Mesenchymal stem cell (in vitro differentiated cells and primary cell): Measurements from ENCODE around the gene SLCO2A1.

Experiments used
- DNase-seq: peaks from one replicate; pipeline ENCODE4 v3.0.0-alpha.2; 2013
- H2AFZ ChIP-seq: one replicate; pipeline ENCODE4 v1.6.1; 2013; ENCODE audit warnings: low read depth, mild to moderate bottlenecking, control low read depth, inconsistent platforms, low read length, moderate library complexity
- H2AK5ac ChIP-seq: 2 replicates; pipeline ENCODE4 v1.6.1; 2013; ENCODE audit warnings: low read length, moderate library complexity, mild to moderate bottlenecking, inconsistent platforms; ENCODE audit not compliant: severe bottlenecking
- H2BK120ac ChIP-seq: one replicate; pipeline ENCODE4 v1.6.1; 2013; ENCODE audit warnings: low read depth, mild to moderate bottlenecking, inconsistent platforms, low read length, moderate library complexity
- H2BK12ac ChIP-seq, 2 experiments: one replicate each; pipeline ENCODE4 v1.6.1; 2013; ENCODE audit warnings: inconsistent platforms in 2 of 2, low read length in 2 of 2, mild to moderate bottlenecking in 2 of 2, moderate library complexity in 2 of 2, control low read depth in 1 of 2
- H2BK15ac ChIP-seq: one replicate; pipeline ENCODE4 v1.6.1; 2013; ENCODE audit warnings: mild to moderate bottlenecking, low read depth, inconsistent platforms; ENCODE audit not compliant: poor library complexity, severe bottlenecking
- H2BK5ac ChIP-seq: 2 replicates; pipeline ENCODE4 v1.6.1; 2013; ENCODE audit warnings: low read depth, mild to moderate bottlenecking, low read length, control low read depth, inconsistent platforms; ENCODE audit not compliant: poor library complexity, severe bottlenecking
- H3K14ac ChIP-seq, 2 experiments: one replicate each; pipeline ENCODE4 v1.6.1; 2013; ENCODE audit warnings: inconsistent platforms in 2 of 2, low read length in 2 of 2, control low read depth in 1 of 2, mild to moderate bottlenecking in 1 of 2, moderate library complexity in 1 of 2
- H3K18ac ChIP-seq, 2 experiments: one replicate each; pipeline ENCODE4 v1.6.1; 2013; ENCODE audit warnings: inconsistent platforms in 2 of 2, low read length in 2 of 2, control low read depth in 1 of 2, low read depth in 1 of 2, mild to moderate bottlenecking in 1 of 2
- H3K23ac ChIP-seq, 2 experiments: one replicate each; pipeline ENCODE4 v1.6.1; 2013; ENCODE audit warnings: inconsistent platforms in 2 of 2, low read length in 2 of 2, mild to moderate bottlenecking in 2 of 2, moderate library complexity in 2 of 2, control low read depth in 1 of 2
- H3K27ac ChIP-seq: 2 replicates; pipeline ENCODE4 v1.5.1; 2013; ENCODE audit warnings: mild to moderate bottlenecking, moderate library complexity, low read length, control low read depth, inconsistent platforms; ENCODE audit not compliant: poor library complexity, severe bottlenecking
- H3K27me3 ChIP-seq, 2 experiments: 2 replicates each; pipeline versions ENCODE4 v1.6.1 to v1.7.0; 2013; ENCODE audit warnings: low read length in 2 of 2, mild to moderate bottlenecking in 2 of 2, moderate library complexity in 2 of 2, control low read depth in 1 of 2, inconsistent platforms in 1 of 2; ENCODE audit not compliant: control insufficient read depth in 1 of 2, insufficient read depth in 1 of 2
- H3K36me3 ChIP-seq, 2 experiments: 2 replicates each; pipeline versions ENCODE4 v1.6.1 to v1.7.0; 2013; ENCODE audit warnings: low read length in 2 of 2, control low read depth in 1 of 2, inconsistent platforms in 1 of 2, low read depth in 1 of 2, mild to moderate bottlenecking in 1 of 2; ENCODE audit not compliant: insufficient read depth in 2 of 2, control insufficient read depth in 1 of 2
- H3K4ac ChIP-seq, 2 experiments: one replicate each; pipeline ENCODE4 v1.6.1; 2013; ENCODE audit warnings: inconsistent platforms in 2 of 2, low read length in 2 of 2, mild to moderate bottlenecking in 2 of 2, moderate library complexity in 2 of 2, control low read depth in 1 of 2, low read depth in 1 of 2
- H3K4me1 ChIP-seq: 2 replicates; pipeline ENCODE4 v1.6.1; 2013; ENCODE audit warnings: low read depth, low read length, control low read depth; ENCODE audit not compliant: control insufficient read depth, insufficient read depth
- H3K4me2 ChIP-seq: 2 replicates; pipeline ENCODE4 v1.6.1; 2013; ENCODE audit warnings: low read length, mild to moderate bottlenecking, inconsistent platforms; ENCODE audit not compliant: poor library complexity, severe bottlenecking
- H3K4me3 ChIP-seq, 2 experiments: 2 replicates each; pipeline versions ENCODE4 v1.5.1 to v1.7.0; 2013; ENCODE audit warnings: low read length in 2 of 2, mild to moderate bottlenecking in 2 of 2, control low read depth in 1 of 2, low read depth in 1 of 2; ENCODE audit not compliant: insufficient read depth in 1 of 2
- H3K79me1 ChIP-seq: replicated peaks from 2 replicates; pipeline ENCODE4 v1.6.1; 2013; ENCODE audit warnings: mild to moderate bottlenecking, control low read depth, low read length, inconsistent platforms; ENCODE audit not compliant: poor library complexity, severe bottlenecking
- H3K9ac ChIP-seq: 2 replicates; pipeline ENCODE4 v1.7.0; 2013; ENCODE audit warnings: mild to moderate bottlenecking, low read length, moderate library complexity
- H3K9me3 ChIP-seq: 2 replicates; pipeline ENCODE4 v1.7.0; 2013; ENCODE audit warnings: mild to moderate bottlenecking, low read length; ENCODE audit not compliant: control insufficient read depth
- H4K8ac ChIP-seq: one replicate; pipeline ENCODE4 v1.6.1; 2013; ENCODE audit warnings: inconsistent platforms, mild to moderate bottlenecking, low read length, moderate library complexity
- H4K91ac ChIP-seq: one replicate; pipeline ENCODE4 v1.6.1; 2013; ENCODE audit warnings: mild to moderate bottlenecking, low read length, inconsistent platforms
- WGBS: methylation state at CpG from one replicate; pipeline ENCODE4 v1.1.7; 2013; ENCODE audit warnings: mixed read lengths; 5-methylcytosine and 5-hydroxymethylcytosine counted together

The SLCO2A1 gene

DNA sequence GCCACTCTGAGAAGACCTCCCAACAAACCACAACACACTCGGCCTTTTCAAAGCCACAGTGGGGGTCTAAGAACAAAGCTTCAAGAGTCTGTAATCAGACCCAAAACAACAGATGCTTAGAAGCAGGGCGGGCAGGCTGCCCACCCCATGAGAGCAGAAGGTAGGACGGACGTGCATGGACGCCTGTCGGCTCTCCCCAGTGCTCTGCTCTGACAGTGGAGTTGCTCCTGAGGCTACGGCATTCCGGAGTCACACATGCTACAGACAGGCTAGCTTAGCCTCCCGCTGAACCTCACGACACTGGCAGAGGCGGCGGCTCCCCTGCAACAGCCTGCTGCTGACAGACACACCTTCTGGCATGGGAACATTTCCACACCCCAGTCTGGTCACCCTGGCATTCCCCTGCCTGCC lies 33.5 kb downstream of the SLCO2A1 start:
- H2BK15ac ChIP-seq = no peak overlapping the region
- H3K18ac ChIP-seq = no peak overlapping the region
- H3K79me1 ChIP-seq = no peaks in the 10 kb centered on the region
- no peak overlapping the region for H3K4ac ChIP-seq
- no peaks in the 10 kb centered on the region for H3K9me3 ChIP-seq
- H3K36me3 ChIP-seq = no peaks in the 10 kb centered on the region
- H3K9ac ChIP-seq = no peak overlapping the region
- DNase-seq = no peak
- no peak overlapping the region for H3K4me2 ChIP-seq
- H2AFZ ChIP-seq = no peak overlapping the region
- H3K23ac ChIP-seq = peak overlapping the region in 1 of 2 experiments; percentile 29
- no peak overlapping the region for H4K91ac ChIP-seq
- no peak overlapping the region for H2BK12ac ChIP-seq
- no peak overlapping the region for H3K27ac ChIP-seq
- H2AK5ac ChIP-seq = no peak overlapping the region
- 33% methylated on average over 12 of the region's 12 CpGs for WGBS
- H3K14ac ChIP-seq = no peak overlapping the region
- no peak overlapping the region for H3K4me3 ChIP-seq
- H2BK5ac ChIP-seq = no peak overlapping the region
- H3K4me1 ChIP-seq = no peaks in the 10 kb centered on the region
- no peak overlapping the region for H4K8ac ChIP-seq
- peaks cover 25 to 30% of the 10 kb centered on the region in 2 experiments for H3K27me3 ChIP-seq
- no peak overlapping the region for H2BK120ac ChIP-seq

DNA sequence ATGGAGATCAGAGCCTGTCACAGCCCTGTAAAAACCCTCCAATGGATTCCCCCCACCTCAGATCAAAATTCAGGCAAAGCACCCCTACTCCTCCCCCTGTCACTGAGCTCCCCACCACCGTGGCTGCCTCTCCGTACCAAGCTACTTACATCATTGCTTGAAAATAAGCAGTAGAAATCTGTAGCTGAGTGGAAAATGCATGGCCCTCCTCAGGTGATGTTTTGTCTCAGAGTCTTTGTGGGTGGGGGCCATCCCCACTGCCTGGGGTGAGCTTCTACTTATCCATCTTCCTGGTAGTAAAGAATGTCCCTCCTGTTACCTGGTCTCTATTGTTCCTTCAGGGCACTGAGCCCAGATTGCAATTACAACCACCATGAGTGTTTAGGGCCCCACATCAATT lies 34.5 kb downstream of the SLCO2A1 start:
- Histone ChIP-seq H2BK15ac (no peak overlapping the region), H3K4ac (no peak overlapping the region), H3K14ac (no peak overlapping the region), H4K8ac (no peak overlapping the region), H3K36me3 (no peaks in the 10 kb centered on the region), H3K79me1 (no peaks in the 10 kb centered on the region), H4K91ac (no peak overlapping the region), H3K4me2 (no peak overlapping the region), H3K27me3 (peaks cover 26 to 28% of the 10 kb centered on the region in 2 experiments), H3K27ac (no peak overlapping the region), H3K4me3 (no peak overlapping the region), H2BK120ac (no peak overlapping the region), H3K18ac (no peak overlapping the region), H2BK5ac (no peak overlapping the region), H3K9ac (no peak overlapping the region), H2BK12ac (no peak overlapping the region), H2AFZ (no peak overlapping the region), H3K23ac (no peak overlapping the region), H2AK5ac (no peak overlapping the region), H3K9me3 (no peaks in the 10 kb centered on the region), H3K4me1 (no peaks in the 10 kb centered on the region)
- DNase-seq = no peak
- WGBS = no CpG with 5 or more reads among the region's 2 CpGs

DNA sequence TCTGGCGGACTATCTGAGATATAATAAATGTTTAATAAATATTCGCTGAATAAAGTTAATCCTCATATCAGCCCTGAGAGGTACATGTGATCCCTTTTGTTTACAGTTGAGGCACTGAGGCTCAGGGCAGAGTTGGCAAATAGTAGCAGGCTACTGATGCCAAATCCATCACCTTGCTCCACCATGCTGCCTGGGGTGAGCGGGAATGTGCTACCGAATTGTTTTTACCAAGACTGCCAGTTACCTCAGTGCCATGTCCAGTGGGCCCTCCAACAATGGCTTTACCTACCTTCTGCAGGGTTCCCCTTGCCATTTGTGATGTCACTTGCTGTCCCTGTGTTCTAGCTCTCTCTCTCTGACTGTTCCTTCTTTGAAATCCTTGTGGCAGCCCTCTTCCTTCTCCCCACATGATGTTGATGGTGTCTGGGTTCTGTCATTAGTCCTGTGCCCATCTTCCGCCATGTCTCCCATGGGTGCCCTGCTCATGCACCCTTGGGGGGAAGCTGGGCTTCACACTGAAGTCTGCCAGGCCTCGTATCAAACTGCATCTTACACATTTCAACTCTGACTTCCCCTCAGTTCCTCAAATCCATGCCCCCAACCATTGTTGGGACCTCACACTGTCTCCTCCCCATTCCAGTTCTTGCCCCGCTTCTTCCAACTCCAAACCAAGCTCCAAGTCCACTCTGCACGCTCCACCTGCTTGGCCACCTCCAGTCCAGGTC lies 35.4 kb downstream of the SLCO2A1 start:
- no peak overlapping the region for H2BK12ac ChIP-seq
- H3K9ac ChIP-seq = no peak overlapping the region
- 84% methylated on average over 7 of the region's 8 CpGs for WGBS
- DNase-seq = no peak
- H2BK15ac ChIP-seq = no peak overlapping the region
- H3K9me3 ChIP-seq = no peaks in the 10 kb centered on the region
- no peak overlapping the region for H3K14ac ChIP-seq
- H2BK5ac ChIP-seq = no peak overlapping the region
- peak overlapping the region; percentile 22 for H4K91ac ChIP-seq
- no peak overlapping the region for H2BK120ac ChIP-seq
- H3K18ac ChIP-seq = no peak overlapping the region
- H3K27ac ChIP-seq = no peak overlapping the region
- no peaks in the 10 kb centered on the region for H3K36me3 ChIP-seq
- peaks cover 21 to 34% of the 10 kb centered on the region in 2 experiments for H3K27me3 ChIP-seq
- H4K8ac ChIP-seq = no peak overlapping the region
- H3K4ac ChIP-seq = no peak overlapping the region
- H3K79me1 ChIP-seq = no peaks in the 10 kb centered on the region
- no peak overlapping the region for H3K4me2 ChIP-seq
- H3K4me1 ChIP-seq = no peaks in the 10 kb centered on the region
- no peak overlapping the region for H2AK5ac ChIP-seq
- no peak overlapping the region for H3K4me3 ChIP-seq
- no peak overlapping the region for H2AFZ ChIP-seq
- no peak overlapping the region for H3K23ac ChIP-seq

DNA sequence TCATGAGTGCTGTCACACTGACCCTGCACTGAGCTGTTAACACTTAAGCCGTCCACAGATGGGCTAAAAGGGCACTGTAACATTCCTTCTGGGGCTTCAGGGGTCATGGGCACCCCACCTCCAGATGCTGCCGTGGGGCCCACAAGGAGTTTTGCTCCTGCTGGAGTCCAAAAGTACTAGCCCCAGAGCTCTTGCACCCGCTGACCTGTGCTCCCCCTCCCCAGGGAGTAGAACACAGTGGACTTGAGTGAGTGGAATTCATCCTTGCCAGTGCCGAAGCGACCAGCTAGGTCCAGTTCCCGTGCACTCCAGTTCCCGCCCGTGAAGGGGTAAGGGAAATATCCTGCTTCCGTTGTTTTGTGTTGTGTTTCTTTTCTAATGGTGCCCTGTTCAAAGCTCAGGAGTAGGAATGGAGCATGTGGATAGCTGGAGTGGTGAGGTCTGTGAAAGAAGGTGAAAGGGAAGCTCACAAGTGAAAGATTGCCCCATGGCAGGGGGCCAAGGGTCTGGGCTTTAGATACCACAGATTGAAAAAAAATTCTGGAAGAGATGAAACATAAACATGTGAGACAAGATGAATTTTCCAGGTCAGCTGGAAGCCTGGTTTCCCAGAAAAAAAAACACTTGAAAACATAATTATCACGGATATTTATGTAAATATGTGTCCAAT lies 36.6 kb downstream of the SLCO2A1 start:
- no peak overlapping the region for H2BK15ac ChIP-seq
- no peak overlapping the region for H2AFZ ChIP-seq
- no peak overlapping the region for H3K27ac ChIP-seq
- H3K27me3 ChIP-seq = peaks cover 14 to 41% of the 10 kb centered on the region in 2 experiments
- no peaks in the 10 kb centered on the region for H3K9me3 ChIP-seq
- H3K23ac ChIP-seq = no peak overlapping the region
- no peak overlapping the region for H2BK5ac ChIP-seq
- H4K91ac ChIP-seq = no peak overlapping the region
- H3K18ac ChIP-seq = no peak overlapping the region
- H3K4me1 ChIP-seq = no peaks in the 10 kb centered on the region
- no peak overlapping the region for H3K4me3 ChIP-seq
- 75% methylated on average over 9 of the region's 10 CpGs for WGBS
- H3K4ac ChIP-seq = no peak overlapping the region
- H3K9ac ChIP-seq = no peak overlapping the region
- no peak for DNase-seq
- no peak overlapping the region for H3K4me2 ChIP-seq
- H2BK120ac ChIP-seq = no peak overlapping the region
- H3K14ac ChIP-seq = no peak overlapping the region
- no peak overlapping the region for H2AK5ac ChIP-seq
- H2BK12ac ChIP-seq = no peak overlapping the region
- no peak overlapping the region for H4K8ac ChIP-seq
- H3K36me3 ChIP-seq = no peaks in the 10 kb centered on the region
- H3K79me1 ChIP-seq = no peaks in the 10 kb centered on the region
